HL-60 (cell line): ENCODE data around the gene FIGNL2.

Source experiments
- CTCF ChIP-seq: IDR thresholded peaks from one replicate; pipeline ENCODE4 v1.5.1; 2011; ENCODE audit warnings: low read length, control low read depth, inconsistent platforms; ENCODE audit not compliant: insufficient read depth
- POLR2AphosphoS5 ChIP-seq: IDR thresholded peaks from 2 replicates; pipeline ENCODE4 v1.6.1; 2012; ENCODE audit warnings: low read depth

- TF ChIP-seq CTCF (no peak), POLR2AphosphoS5 (no peak)
These were observed at the start of gene FIGNL2 for GRCh38 chr12:51848326-51848727.
